H9 (cell line): ENCODE data around the gene TRIM65. TPM values are rescaled to one million over a fixed set of nuclear protein-coding genes. Genes with fewer than 3 reads are reported as not detected.
A peak's percentile ranks its signal among the peaks of the same experiment; 100 is the strongest.

Experiments
- DNase-seq: peaks from one replicate; pipeline ENCODE4 v3.0.0-alpha.2; 2017
- H2AFZ ChIP-seq: one replicate; pipeline ENCODE4 v1.6.1; 2013; ENCODE audit warnings: mild to moderate bottlenecking, low read length, control low read depth, moderate library complexity
- H2AK5ac ChIP-seq: 2 replicates; pipeline ENCODE4 v1.6.1; 2013; ENCODE audit warnings: low read length, control low read depth, mixed read lengths; ENCODE audit not compliant: insufficient read length
- H2BK120ac ChIP-seq: one replicate; pipeline ENCODE4 v1.6.1; 2013; ENCODE audit warnings: low read depth, mild to moderate bottlenecking, low read length, control low read depth, inconsistent platforms; ENCODE audit not compliant: poor library complexity, severe bottlenecking
- H2BK12ac ChIP-seq: 2 replicates; pipeline ENCODE4 v1.6.1; 2013; ENCODE audit warnings: low read length, control low read depth, mixed read lengths, low read depth; ENCODE audit not compliant: insufficient read length
- H2BK15ac ChIP-seq: 2 replicates; pipeline ENCODE4 v1.6.1; 2013; ENCODE audit warnings: low read depth, low read length, control low read depth
- H2BK20ac ChIP-seq: one replicate; pipeline ENCODE4 v1.6.1; 2013; ENCODE audit warnings: low read depth, mild to moderate bottlenecking, low read length, control low read depth, inconsistent platforms; ENCODE audit not compliant: poor library complexity, severe bottlenecking
- H2BK5ac ChIP-seq: 2 replicates; pipeline ENCODE4 v1.6.1; 2013; ENCODE audit warnings: low read length, control low read depth, mixed read lengths; ENCODE audit not compliant: insufficient read length
- H3K14ac ChIP-seq: 2 replicates; pipeline ENCODE4 v1.6.1; 2013; ENCODE audit warnings: low read length, control low read depth; ENCODE audit not compliant: insufficient read depth
- H3K18ac ChIP-seq: 2 replicates; pipeline ENCODE4 v1.6.1; 2013; ENCODE audit warnings: low read depth, mild to moderate bottlenecking, mixed read lengths, low read length, control low read depth; ENCODE audit not compliant: insufficient read length
- H3K23ac ChIP-seq: 2 replicates; pipeline ENCODE4 v1.6.1; 2013; ENCODE audit warnings: low read length, control low read depth, mixed read lengths, low read depth; ENCODE audit not compliant: insufficient read length
- H3K23me2 ChIP-seq: 2 replicates; pipeline ENCODE4 v1.6.1; 2013; ENCODE audit warnings: low read depth, mild to moderate bottlenecking, mixed read lengths, low read length, control low read depth; ENCODE audit not compliant: insufficient read length, poor library complexity, severe bottlenecking
- H3K27ac ChIP-seq: 2 replicates; pipeline ENCODE4 v1.5.1; 2013; ENCODE audit warnings: low read length, control low read depth, mixed read lengths, low read depth; ENCODE audit not compliant: insufficient read length
- H3K27me3 ChIP-seq: 2 replicates; pipeline ENCODE4 v1.6.1; 2013; ENCODE audit warnings: low read length, control low read depth, inconsistent platforms; ENCODE audit not compliant: insufficient read depth
- H3K4ac ChIP-seq: 2 replicates; pipeline ENCODE4 v1.6.1; 2013; ENCODE audit warnings: low read depth, mild to moderate bottlenecking, control low read depth, inconsistent platforms, low read length, moderate library complexity
- H3K4me1 ChIP-seq: 2 replicates; pipeline ENCODE4 v1.6.1; 2013; ENCODE audit warnings: low read length, control low read depth, inconsistent platforms; ENCODE audit not compliant: insufficient read depth
- H3K4me2 ChIP-seq: 2 replicates; pipeline ENCODE4 v1.6.1; 2013; ENCODE audit warnings: low read length, control low read depth, mixed read lengths; ENCODE audit not compliant: insufficient read length, insufficient read depth
- H3K56ac ChIP-seq: 2 replicates; pipeline ENCODE4 v1.6.1; 2013; ENCODE audit warnings: low read depth, mild to moderate bottlenecking, mixed read lengths, low read length, control low read depth; ENCODE audit not compliant: insufficient read length
- H3K79me1 ChIP-seq: 2 replicates; pipeline ENCODE4 v1.6.1; 2013; ENCODE audit warnings: low read depth, mild to moderate bottlenecking, moderate library complexity, low read length, control low read depth, inconsistent platforms; ENCODE audit not compliant: insufficient read depth, poor library complexity, severe bottlenecking
- H3K79me2 ChIP-seq: 2 replicates; pipeline ENCODE4 v1.6.1; 2013; ENCODE audit warnings: low read length, control low read depth, inconsistent platforms; ENCODE audit not compliant: insufficient read depth
- H3K9ac ChIP-seq: 2 replicates; pipeline ENCODE4 v1.6.1; 2013; ENCODE audit warnings: low read length, control low read depth, mixed read lengths; ENCODE audit not compliant: insufficient read length; ENCODE audit errors: extremely low read depth
- H3K9me3 ChIP-seq: one replicate; pipeline ENCODE4 v1.6.1; 2013; ENCODE audit warnings: low read depth, low read length, inconsistent platforms; ENCODE audit not compliant: control insufficient read depth
- H3T11ph ChIP-seq: one replicate; pipeline ENCODE4 v1.6.1; 2013; ENCODE audit warnings: mild to moderate bottlenecking, low read length, control low read depth, inconsistent platforms
- H4K20me1 ChIP-seq: one replicate; pipeline ENCODE4 v1.6.1; 2013; ENCODE audit not compliant: control insufficient read depth, insufficient read length, insufficient read depth
- H4K5ac ChIP-seq: 2 replicates; pipeline ENCODE4 v1.6.1; 2013; ENCODE audit warnings: low read depth, mild to moderate bottlenecking, mixed read lengths, low read length, control low read depth; ENCODE audit not compliant: insufficient read length
- H4K8ac ChIP-seq: replicated peaks from 2 replicates; pipeline ENCODE4 v1.6.1; 2013; ENCODE audit warnings: low read length, control low read depth, mixed read lengths, low read depth; ENCODE audit not compliant: insufficient read length
- H4K91ac ChIP-seq: 2 replicates; pipeline ENCODE4 v1.6.1; 2013; ENCODE audit warnings: low read depth, mild to moderate bottlenecking, moderate library complexity, mixed read lengths, low read length, control low read depth; ENCODE audit not compliant: insufficient read length
- H3K27ac Mint-ChIP-seq, 3 experiments: 2 replicates in 2 of 3; 3 replicates in 1 of 3; pipeline ENCODE4 v1.8.0; 2020 to 2021; ENCODE audit warnings: mixed read lengths in 3 of 3, mild to moderate bottlenecking in 1 of 3, moderate library complexity in 1 of 3
- H3K27me3 Mint-ChIP-seq: 2 replicates; pipeline ENCODE4 v1.8.0; 2021; ENCODE audit warnings: low read depth, mild to moderate bottlenecking, moderate library complexity, mixed read lengths
- H3K36me3 Mint-ChIP-seq, 3 experiments: 2 replicates in 2 of 3; 3 replicates in 1 of 3; pipeline ENCODE4 v1.8.0; 2020 to 2021; ENCODE audit warnings: low read depth in 3 of 3, mixed read lengths in 3 of 3; ENCODE audit not compliant: insufficient read depth in 1 of 3
- H3K4me1 Mint-ChIP-seq, 2 experiments: 2 replicates each; pipeline ENCODE4 v1.8.0; 2020; ENCODE audit warnings: mixed read lengths in 2 of 2
- H3K4me3 Mint-ChIP-seq, 2 experiments: 2 replicates in 1 of 2; 3 replicates in 1 of 2; pipeline ENCODE4 v1.8.0; 2020 to 2021; ENCODE audit warnings: mild to moderate bottlenecking in 2 of 2, mixed read lengths in 2 of 2, moderate library complexity in 1 of 2
- H3K9me3 Mint-ChIP-seq, 2 experiments: 2 replicates in 1 of 2; 3 replicates in 1 of 2; pipeline ENCODE4 v1.8.0; 2020; ENCODE audit warnings: mild to moderate bottlenecking in 2 of 2, mixed read lengths in 2 of 2, moderate library complexity in 1 of 2
- CTCF ChIP-seq: fragments of 200-600 bp; sonication (generic); conservative IDR thresholded peaks from 3 replicates; pipeline ENCODE4 v1.8.0; 2021; ENCODE audit warnings: antibody characterized with exemption, mild to moderate bottlenecking
- WGBS: extraction: QIAGEN DNeasy Blood & Tissue Kit; methylation state at CpG from one replicate; pipeline ENCODE4 v1.1.7; 2013; ENCODE audit warnings: missing lambda C conversion rate, low lambda C conversion rate, mixed read lengths; ENCODE audit not compliant: insufficient read length; ENCODE audit errors: extremely low coverage; 5-methylcytosine and 5-hydroxymethylcytosine counted together
- total RNA-seq: library from RNA; stranded (reverse); gene quantifications from 2 replicates; pipeline ENCODE4 v1.2.1, GENCODE V29; 2021

The TRIM65 gene
- total RNA-seq, 1 experiment from 2014 or later, result 34.1 TPM

- no peaks in the 10 kb centered on the region for H4K20me1 ChIP-seq
- Mint-ChIP-seq H3K27ac (no peak overlapping the region), H3K36me3 (peaks cover 4 to 16% (median 15%) of the 10 kb centered on the region in 3 experiments; a peak in 6 of 7 replicates), H3K4me1 (peaks cover 7 to 13% of the 10 kb centered on the region in 2 experiments), H3K9me3 (no peaks in the 10 kb centered on the region), H3K27me3 (no peaks in the 10 kb centered on the region), H3K4me3 (no peak overlapping the region)
- H2BK12ac ChIP-seq, result no peak overlapping the region
- H3K27me3 ChIP-seq, result no peaks in the 10 kb centered on the region
- H3T11ph ChIP-seq, result no peak overlapping the region
- H4K8ac ChIP-seq, result no peak overlapping the region
- H2BK120ac ChIP-seq, result no peak overlapping the region
- H3K56ac ChIP-seq, result no peak overlapping the region
- H4K5ac ChIP-seq, result no peak overlapping the region
- H3K14ac ChIP-seq, result no peak overlapping the region
- H3K23ac ChIP-seq, result no peak overlapping the region
- H2BK15ac ChIP-seq, result no peak overlapping the region
- H3K4me2 ChIP-seq, result peak overlapping the region; percentile 90
- no peak overlapping the region for H2BK20ac ChIP-seq
- no peak; the same call in 2 of the 3 replicates for TF ChIP-seq CTCF
- no peak overlapping the region for H4K91ac ChIP-seq
- H3K18ac ChIP-seq, result peak overlapping the region; percentile 36
- H3K4ac ChIP-seq, result no peak overlapping the region
- DNase-seq, result no peak
- peaks cover 5% of the 10 kb centered on the region for H3K4me1 ChIP-seq
- H2BK5ac ChIP-seq, result no peak overlapping the region
- no peak overlapping the region for H3K27ac ChIP-seq
- H3K9me3 ChIP-seq, result no peaks in the 10 kb centered on the region
- H3K79me1 ChIP-seq, result peaks cover 4% of the 10 kb centered on the region
- H3K23me2 ChIP-seq, result peaks cover 2% of the 10 kb centered on the region
- peak overlapping the region; percentile 58 for H3K9ac ChIP-seq
- no CpG with 5 or more reads among the region's 19 CpGs for WGBS
- peaks cover 5% of the 10 kb centered on the region; the same call in 1 of the 2 replicates for H3K79me2 ChIP-seq
- no peak overlapping the region for H2AFZ ChIP-seq
- no peak overlapping the region for H2AK5ac ChIP-seq
These were observed 41.9 kb downstream of the TRIM65 start for GRCh38 chr17:75854881-75855309.
